ENCODE data around the gene FAF1.

Gene FAF1

DNA sequence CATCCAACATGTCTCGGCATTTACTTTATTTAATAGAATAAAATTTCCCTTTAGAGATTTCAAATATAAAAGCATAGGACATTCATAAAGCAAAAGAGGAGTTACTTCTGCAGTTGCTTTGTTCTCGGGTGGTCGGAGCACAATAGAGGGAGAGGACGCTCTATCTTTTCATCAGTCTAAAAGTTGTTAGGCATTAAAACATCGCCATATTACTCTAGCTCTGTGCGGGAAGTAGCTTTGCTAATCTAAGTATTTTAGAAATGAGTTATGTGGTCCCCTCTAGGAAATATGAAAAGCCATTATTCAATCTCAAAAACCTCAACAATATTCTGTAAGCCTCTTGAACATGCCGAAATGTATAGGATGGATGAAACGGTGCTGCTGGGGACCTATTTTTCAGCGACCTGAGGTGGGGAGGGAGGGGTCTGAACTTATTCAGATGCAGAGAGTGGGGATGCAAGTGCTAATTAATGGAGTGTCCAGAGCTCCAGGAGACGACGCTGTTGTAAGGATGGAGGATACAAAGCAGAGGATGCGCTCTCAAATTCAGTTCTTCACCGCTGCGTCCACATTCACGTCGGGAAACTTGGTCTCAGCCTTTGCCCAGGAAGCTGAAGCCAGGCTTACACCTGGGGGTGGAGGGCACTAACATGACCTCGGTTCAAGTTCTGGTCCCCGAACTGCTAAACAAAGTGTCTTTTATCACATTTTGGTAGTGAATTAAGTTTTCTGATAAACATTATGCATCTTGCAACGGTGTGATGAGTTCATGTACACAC lies 16.2 kb upstream of the FAF1 start:
- no peak overlapping the region for H3K14ac ChIP-seq (ENCODE audit: low read length)
- H3K4me2 ChIP-seq (ENCODE audit: low read length) = no peak overlapping the region
- no peak for DNase-seq
- no peak overlapping the region for H4K8ac ChIP-seq (ENCODE audit: low read depth, low read length)
- no peak overlapping the region for H2BK12ac ChIP-seq (ENCODE audit: low read length)
- H3K23ac ChIP-seq (ENCODE audit: low read length) = no peak overlapping the region
- no peak overlapping the region for H3K4me3 ChIP-seq (ENCODE audit: low read depth, low read length)
- H3K9me3 ChIP-seq (ENCODE audit: insufficient read depth, low read depth, low read length) = no peaks in the 10 kb centered on the region
- no peak overlapping the region for H3K4ac ChIP-seq (ENCODE audit: low read depth, low read length)
- H2AK5ac ChIP-seq (ENCODE audit: low read length) = no peak overlapping the region
- H4K12ac ChIP-seq (ENCODE audit: low read depth, low read length) = no peak overlapping the region
- H3K79me2 ChIP-seq (ENCODE audit: control insufficient read depth, insufficient read depth, low read length, poor library complexity) = no peaks in the 10 kb centered on the region
- H2AFZ ChIP-seq (ENCODE audit: insufficient read depth, low read length, poor library complexity) = no peak overlapping the region
- H3K36me3 ChIP-seq (ENCODE audit: control insufficient read depth in 1 of 2, insufficient read depth in 2 of 2, low read length in 2 of 2) = no peaks in the 10 kb centered on the region
- H3K79me1 ChIP-seq (ENCODE audit: low read length) = no peaks in the 10 kb centered on the region
- no peak overlapping the region for H2BK120ac ChIP-seq (ENCODE audit: insufficient read depth, low read length, poor library complexity)
- H3K18ac ChIP-seq (ENCODE audit: low read length) = no peak overlapping the region
- no peak overlapping the region for H2BK5ac ChIP-seq (ENCODE audit: low read depth, low read length, poor library complexity)
- H3K4me1 ChIP-seq (ENCODE audit: control insufficient read depth in 1 of 2, insufficient read depth in 2 of 2, low read length in 2 of 2) = peaks cover 6 to 7% of the 10 kb centered on the region in 2 experiments
- no peak overlapping the region for H4K91ac ChIP-seq (ENCODE audit: low read depth, low read length)
- WGBS (ENCODE audit: extremely low coverage, insufficient coverage, insufficient read length) = no CpG with 5 or more reads among the region's 19 CpGs
- no peak overlapping the region for H3K9ac ChIP-seq (ENCODE audit: low read length)
- peaks cover 32% of the 10 kb centered on the region for H3K27me3 ChIP-seq (ENCODE audit: insufficient read depth, low read length)
- H3K27ac ChIP-seq (ENCODE audit: low read depth, low read length) = no peak overlapping the region

GRCh38 chr1:50975436-50975835 lies 15.4 kb upstream of the FAF1 start:
- H2AFZ ChIP-seq (ENCODE audit: insufficient read depth, low read length, poor library complexity) = no peak overlapping the region
- H3K9ac ChIP-seq (ENCODE audit: low read length) = no peak overlapping the region
- no CpG with 5 or more reads among the region's 1 CpG for WGBS (ENCODE audit: extremely low coverage, insufficient coverage, insufficient read length)
- DNase-seq = no peak
- no peak overlapping the region for H2AK5ac ChIP-seq (ENCODE audit: low read length)
- H3K79me2 ChIP-seq (ENCODE audit: control insufficient read depth, insufficient read depth, low read length, poor library complexity) = no peaks in the 10 kb centered on the region
- H3K4me3 ChIP-seq (ENCODE audit: low read depth, low read length) = no peak overlapping the region
- H3K36me3 ChIP-seq (ENCODE audit: control insufficient read depth in 1 of 2, insufficient read depth in 2 of 2, low read length in 2 of 2) = no peaks in the 10 kb centered on the region
- no peak overlapping the region for H3K18ac ChIP-seq (ENCODE audit: low read length)
- no peak overlapping the region for H3K14ac ChIP-seq (ENCODE audit: low read length)
- peaks cover 35% of the 10 kb centered on the region for H3K27me3 ChIP-seq (ENCODE audit: insufficient read depth, low read length)
- H3K4ac ChIP-seq (ENCODE audit: low read depth, low read length) = no peak overlapping the region
- no peak overlapping the region for H4K12ac ChIP-seq (ENCODE audit: low read depth, low read length)
- H3K79me1 ChIP-seq (ENCODE audit: low read length) = no peaks in the 10 kb centered on the region
- no peak overlapping the region for H2BK5ac ChIP-seq (ENCODE audit: low read depth, low read length, poor library complexity)
- H2BK120ac ChIP-seq (ENCODE audit: insufficient read depth, low read length, poor library complexity) = no peak overlapping the region
- H3K9me3 ChIP-seq (ENCODE audit: insufficient read depth, low read depth, low read length) = no peaks in the 10 kb centered on the region
- no peak overlapping the region for H3K23ac ChIP-seq (ENCODE audit: low read length)
- no peak overlapping the region for H4K91ac ChIP-seq (ENCODE audit: low read depth, low read length)
- no peak overlapping the region for H4K8ac ChIP-seq (ENCODE audit: low read depth, low read length)
- H2BK12ac ChIP-seq (ENCODE audit: low read length) = no peak overlapping the region
- no peak overlapping the region for H3K4me2 ChIP-seq (ENCODE audit: low read length)
- H3K27ac ChIP-seq (ENCODE audit: low read depth, low read length) = no peak overlapping the region
- peaks cover 6 to 7% of the 10 kb centered on the region in 2 experiments for H3K4me1 ChIP-seq (ENCODE audit: control insufficient read depth in 1 of 2, insufficient read depth in 2 of 2, low read length in 2 of 2)

DNA sequence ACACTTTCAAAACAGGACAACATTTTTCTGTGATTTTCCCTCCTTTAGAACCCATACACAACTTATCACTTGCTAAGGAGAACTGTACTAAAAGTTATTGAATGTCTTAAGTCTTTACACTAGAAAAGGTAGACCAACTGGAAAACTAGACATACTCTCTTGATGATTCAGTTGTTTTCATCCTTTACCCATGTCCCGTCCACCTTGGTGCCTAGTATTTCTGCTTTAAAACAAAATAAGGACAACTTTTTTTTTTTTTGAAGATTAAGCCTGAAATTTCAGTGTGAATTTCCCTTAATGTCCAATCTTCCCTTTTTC lies 14.5 kb upstream of the FAF1 start:
- H4K8ac ChIP-seq (ENCODE audit: low read depth, low read length) = no peak overlapping the region
- no peak overlapping the region for H3K9ac ChIP-seq (ENCODE audit: low read length)
- H2AK5ac ChIP-seq (ENCODE audit: low read length) = no peak overlapping the region
- no peak overlapping the region for H2BK120ac ChIP-seq (ENCODE audit: insufficient read depth, low read length, poor library complexity)
- H3K23ac ChIP-seq (ENCODE audit: low read length) = no peak overlapping the region
- H3K4ac ChIP-seq (ENCODE audit: low read depth, low read length) = no peak overlapping the region
- no peak overlapping the region for H2AFZ ChIP-seq (ENCODE audit: insufficient read depth, low read length, poor library complexity)
- H2BK5ac ChIP-seq (ENCODE audit: low read depth, low read length, poor library complexity) = no peak overlapping the region
- no CpG with 5 or more reads among the region's 1 CpG for whole genome bisulfite sequencing (ENCODE audit: extremely low coverage, insufficient coverage, insufficient read length)
- H3K4me2 ChIP-seq (ENCODE audit: low read length) = no peak overlapping the region
- H2BK12ac ChIP-seq (ENCODE audit: low read length) = no peak overlapping the region
- H3K4me1 ChIP-seq (ENCODE audit: control insufficient read depth in 1 of 2, insufficient read depth in 2 of 2, low read length in 2 of 2) = peaks cover 11 to 13% of the 10 kb centered on the region in 2 experiments
- H3K18ac ChIP-seq (ENCODE audit: low read length) = no peak overlapping the region
- no peak overlapping the region for H4K91ac ChIP-seq (ENCODE audit: low read depth, low read length)
- H3K9me3 ChIP-seq (ENCODE audit: insufficient read depth, low read depth, low read length) = no peaks in the 10 kb centered on the region
- no peak overlapping the region for H4K12ac ChIP-seq (ENCODE audit: low read depth, low read length)
- no peak overlapping the region for H3K27ac ChIP-seq (ENCODE audit: low read depth, low read length)
- H3K79me1 ChIP-seq (ENCODE audit: low read length) = no peaks in the 10 kb centered on the region
- no peaks in the 10 kb centered on the region for H3K79me2 ChIP-seq (ENCODE audit: control insufficient read depth, insufficient read depth, low read length, poor library complexity)
- no peak for DNase-seq
- peaks cover 39% of the 10 kb centered on the region for H3K27me3 ChIP-seq (ENCODE audit: insufficient read depth, low read length)
- H3K36me3 ChIP-seq (ENCODE audit: control insufficient read depth in 1 of 2, insufficient read depth in 2 of 2, low read length in 2 of 2) = no peaks in the 10 kb centered on the region
- H3K14ac ChIP-seq (ENCODE audit: low read length) = no peak overlapping the region
- no peak overlapping the region for H3K4me3 ChIP-seq (ENCODE audit: low read depth, low read length)

- no peak overlapping the region for H3K9ac ChIP-seq (ENCODE audit: low read length)
- H2BK5ac ChIP-seq (ENCODE audit: low read depth, low read length, poor library complexity) = no peak overlapping the region
Measured at GRCh38 chr1:50973875-50974617, 14.0 kb upstream of the FAF1 start.

More at GRCh38 chr1:50973875-50974617, 14.0 kb upstream of the FAF1 start:
- no peak overlapping the region for H3K18ac ChIP-seq (ENCODE audit: low read length)
- H3K4me1 ChIP-seq (ENCODE audit: control insufficient read depth in 1 of 2, insufficient read depth in 2 of 2, low read length in 2 of 2) = peaks cover 11 to 13% of the 10 kb centered on the region in 2 experiments
- no peak overlapping the region for H3K23ac ChIP-seq (ENCODE audit: low read length)
- H3K4me2 ChIP-seq (ENCODE audit: low read length) = no peak overlapping the region
- no peak for DNase-seq
- no CpG with 5 or more reads among the region's 13 CpGs for WGBS (ENCODE audit: extremely low coverage, insufficient coverage, insufficient read length)
- H4K91ac ChIP-seq (ENCODE audit: low read depth, low read length) = no peak overlapping the region
- no peak overlapping the region for H4K12ac ChIP-seq (ENCODE audit: low read depth, low read length)
- no peaks in the 10 kb centered on the region for H3K79me2 ChIP-seq (ENCODE audit: control insufficient read depth, insufficient read depth, low read length, poor library complexity)
- no peak overlapping the region for H2BK120ac ChIP-seq (ENCODE audit: insufficient read depth, low read length, poor library complexity)
- no peak overlapping the region for H3K4ac ChIP-seq (ENCODE audit: low read depth, low read length)
- no peak overlapping the region for H3K4me3 ChIP-seq (ENCODE audit: low read depth, low read length)
- H3K9me3 ChIP-seq (ENCODE audit: insufficient read depth, low read depth, low read length) = no peaks in the 10 kb centered on the region
- H2AFZ ChIP-seq (ENCODE audit: insufficient read depth, low read length, poor library complexity) = no peak overlapping the region
- no peak overlapping the region for H3K27ac ChIP-seq (ENCODE audit: low read depth, low read length)
- no peak overlapping the region for H4K8ac ChIP-seq (ENCODE audit: low read depth, low read length)
- no peaks in the 10 kb centered on the region for H3K36me3 ChIP-seq (ENCODE audit: control insufficient read depth in 1 of 2, insufficient read depth in 2 of 2, low read length in 2 of 2)
- no peak overlapping the region for H2BK12ac ChIP-seq (ENCODE audit: low read length)
- H3K27me3 ChIP-seq (ENCODE audit: insufficient read depth, low read length) = peaks cover 41% of the 10 kb centered on the region
- peaks cover 2% of the 10 kb centered on the region for H3K79me1 ChIP-seq (ENCODE audit: low read length)
- no peak overlapping the region for H2AK5ac ChIP-seq (ENCODE audit: low read length)
- H3K14ac ChIP-seq (ENCODE audit: low read length) = no peak overlapping the region
